Activated naive CD8-positive, alpha-beta T cell treated with anti-CD3 and anti-CD28 coated beads for 36 hours (primary cell): Measurements from ENCODE around the gene PDCD6IP. TPM values are rescaled to one million over a fixed set of nuclear protein-coding genes. Genes with fewer than 3 reads are reported as not detected.
"Not testable (repeated sequence)": the region's sequence is repeated elsewhere in the genome, so short reads cannot be mapped to it uniquely, and the experiment has no call there.

Source experiments
- DNase-seq: peaks from one replicate; pipeline ENCODE4 v3.0.0; 2021
- H3K27ac Mint-ChIP-seq: one replicate; pipeline ENCODE4 v1.8.0; 2022; ENCODE audit warnings: mild to moderate bottlenecking, moderate library complexity, mixed read lengths
- H3K27me3 Mint-ChIP-seq: one replicate; pipeline ENCODE4 v1.8.0; 2022; ENCODE audit warnings: mild to moderate bottlenecking, mixed read lengths
- H3K36me3 Mint-ChIP-seq: one replicate; pipeline ENCODE4 v1.8.0; 2021; ENCODE audit warnings: mild to moderate bottlenecking, mixed read lengths
- H3K4me1 Mint-ChIP-seq: one replicate; pipeline ENCODE4 v1.8.0; 2021; ENCODE audit warnings: mixed read lengths
- H3K4me3 Mint-ChIP-seq: one replicate; pipeline ENCODE4 v1.8.0; 2022; ENCODE audit warnings: mild to moderate bottlenecking, moderate library complexity, mixed read lengths
- H3K9me3 Mint-ChIP-seq: one replicate; pipeline ENCODE4 v1.8.0; 2022; ENCODE audit warnings: mixed read lengths
- total RNA-seq, 2 experiments: library from RNA; stranded (reverse); gene quantifications; one replicate each; pipeline ENCODE4 v1.2.3, GENCODE V29; 2021

PDCD6IP gene
- total RNA-seq, 2 experiments from 2014 or later: 140 to 147 TPM

GRCh38 chr3:33821989-33822388, 23.6 kb downstream of the PDCD6IP start:
- DNase-seq: no peak
- Mint-ChIP-seq H3K27ac (no peak overlapping the region), H3K27me3 (no peaks in the 10 kb centered on the region)

GRCh38 chr3:33823821-33824220, 25.4 kb downstream of the PDCD6IP start:
- H3K36me3 Mint-ChIP-seq: peaks cover 32% of the 10 kb centered on the region

More at GRCh38 chr3:33821989-33822388, 23.6 kb downstream of the PDCD6IP start:
- Mint-ChIP-seq H3K4me3 (no peak overlapping the region), H3K4me1 (peaks cover 7% of the 10 kb centered on the region), H3K9me3 (no peaks in the 10 kb centered on the region), H3K36me3 (peaks cover 23% of the 10 kb centered on the region)

GRCh38 chr3:33825111-33825510, 26.7 kb downstream of the PDCD6IP start:
- no peak overlapping the region for H3K4me3 Mint-ChIP-seq
- no peak for DNase-seq
- H3K4me1 Mint-ChIP-seq: peaks cover 7% of the 10 kb centered on the region
- no peaks in the 10 kb centered on the region for H3K27me3 Mint-ChIP-seq
- peaks cover 23% of the 10 kb centered on the region for H3K36me3 Mint-ChIP-seq
- H3K27ac Mint-ChIP-seq: no peak overlapping the region
- no peaks in the 10 kb centered on the region for H3K9me3 Mint-ChIP-seq

More at GRCh38 chr3:33823821-33824220, 25.4 kb downstream of the PDCD6IP start:
- Mint-ChIP-seq H3K4me1 (peaks cover 7% of the 10 kb centered on the region), H3K27me3 (no peaks in the 10 kb centered on the region), H3K4me3 (no peak overlapping the region), H3K27ac (no peak overlapping the region), H3K9me3 (no peaks in the 10 kb centered on the region)
- no peak for DNase-seq

- Mint-ChIP-seq H3K36me3 (peaks cover 31% of the 10 kb centered on the region), H3K4me1 (peaks cover 16% of the 10 kb centered on the region), H3K4me3 (no peak overlapping the region), H3K27me3 (no peaks in the 10 kb centered on the region), H3K9me3 (no peaks in the 10 kb centered on the region), H3K27ac (no peak overlapping the region)
- DNase-seq: no peak
Observed at GRCh38 chr3:33826206-33826605, 27.8 kb downstream of the PDCD6IP start.

- Mint-ChIP-seq H3K4me1 (peaks cover 18% of the 10 kb centered on the region), H3K27me3 (no peaks in the 10 kb centered on the region), H3K4me3 (no peak overlapping the region), H3K27ac (no peak overlapping the region), H3K36me3 (peaks cover 28% of the 10 kb centered on the region), H3K9me3 (no peaks in the 10 kb centered on the region)
- DNase-seq: no peak
Observed at GRCh38 chr3:33826688-33827087, 28.3 kb downstream of the PDCD6IP start.

- Mint-ChIP-seq H3K36me3 (peaks cover 36% of the 10 kb centered on the region), H3K4me3 (no peak overlapping the region)
- DNase-seq: no peak
Observed at GRCh38 chr3:33829720-33830119, 31.3 kb downstream of the PDCD6IP start.

GRCh38 chr3:33831053-33831452, 32.6 kb downstream of the PDCD6IP start:
- H3K36me3 Mint-ChIP-seq: peaks cover 42% of the 10 kb centered on the region
- H3K4me3 Mint-ChIP-seq: no peak overlapping the region
- peak overlapping the region; percentile 13 for H3K27ac Mint-ChIP-seq

More at GRCh38 chr3:33829720-33830119, 31.3 kb downstream of the PDCD6IP start:
- no peak overlapping the region for H3K27ac Mint-ChIP-seq
- peaks cover 31% of the 10 kb centered on the region for H3K4me1 Mint-ChIP-seq
- no peaks in the 10 kb centered on the region for H3K9me3 Mint-ChIP-seq
- H3K27me3 Mint-ChIP-seq: no peaks in the 10 kb centered on the region

GRCh38 chr3:33833408-33834095, 35.1 kb downstream of the PDCD6IP start:
- Mint-ChIP-seq H3K36me3 (peaks cover 36% of the 10 kb centered on the region), H3K27ac (no peak overlapping the region), H3K9me3 (no peaks in the 10 kb centered on the region), H3K4me1 (peaks cover 24% of the 10 kb centered on the region), H3K27me3 (no peaks in the 10 kb centered on the region), H3K4me3 (no peak overlapping the region)
- no peak for DNase-seq

More at GRCh38 chr3:33831053-33831452, 32.6 kb downstream of the PDCD6IP start:
- DNase-seq: no peak
- H3K27me3 Mint-ChIP-seq: no peaks in the 10 kb centered on the region
- no peaks in the 10 kb centered on the region for H3K9me3 Mint-ChIP-seq
- H3K4me1 Mint-ChIP-seq: peaks cover 26% of the 10 kb centered on the region

- Mint-ChIP-seq H3K36me3 (peaks cover 32% of the 10 kb centered on the region), H3K9me3 (no peaks in the 10 kb centered on the region), H3K27me3 (no peaks in the 10 kb centered on the region), H3K27ac (no peak overlapping the region), H3K4me1 (peaks cover 24% of the 10 kb centered on the region), H3K4me3 (no peak overlapping the region)
- DNase-seq: no peak
Observed at GRCh38 chr3:33834096-33834453, 35.6 kb downstream of the PDCD6IP start.

GRCh38 chr3:33837182-33837581, 38.8 kb downstream of the PDCD6IP start:
- Mint-ChIP-seq H3K36me3 (peaks cover 23% of the 10 kb centered on the region), H3K4me1 (peaks cover 16% of the 10 kb centered on the region)
- H3K27ac Mint-ChIP-seq, H3K27me3 Mint-ChIP-seq, H3K9me3 Mint-ChIP-seq, H3K4me3 Mint-ChIP-seq, DNase-seq: not testable (repeated sequence)

- Mint-ChIP-seq H3K36me3 (peaks cover 16% of the 10 kb centered on the region), H3K4me1 (peaks cover 4% of the 10 kb centered on the region), H3K27me3 (no peaks in the 10 kb centered on the region), H3K9me3 (no peaks in the 10 kb centered on the region), H3K27ac (no peak overlapping the region), H3K4me3 (no peak overlapping the region)
- DNase-seq: no peak
Observed at GRCh38 chr3:33839283-33839682, 40.9 kb downstream of the PDCD6IP start.

- H3K9me3 Mint-ChIP-seq: no peaks in the 10 kb centered on the region
- no peaks in the 10 kb centered on the region for H3K27me3 Mint-ChIP-seq
- peaks cover 12% of the 10 kb centered on the region for H3K36me3 Mint-ChIP-seq
- peaks cover 2% of the 10 kb centered on the region for H3K4me1 Mint-ChIP-seq
- H3K4me3 Mint-ChIP-seq: no peak overlapping the region
- no peak for DNase-seq
- H3K27ac Mint-ChIP-seq: no peak overlapping the region
Observed at GRCh38 chr3:33840179-33840578, 41.7 kb downstream of the PDCD6IP start.

GRCh38 chr3:33848624-33849347, 50.4 kb downstream of the PDCD6IP start:
- Mint-ChIP-seq H3K36me3 (peaks cover 36% of the 10 kb centered on the region), H3K4me1 (peaks cover 49% of the 10 kb centered on the region), H3K27ac (peak overlapping the region; percentile 59), H3K4me3 (peak overlapping the region; percentile 33), H3K27me3 (no peaks in the 10 kb centered on the region), H3K9me3 (no peaks in the 10 kb centered on the region)
- no peak for DNase-seq

- H3K4me1 Mint-ChIP-seq: peaks cover 63% of the 10 kb centered on the region
- not testable (repeated sequence) for H3K4me3 Mint-ChIP-seq, H3K27me3 Mint-ChIP-seq, H3K27ac Mint-ChIP-seq, DNase-seq, H3K9me3 Mint-ChIP-seq
- peaks cover 47% of the 10 kb centered on the region for H3K36me3 Mint-ChIP-seq
Observed at GRCh38 chr3:33850599-33850998, 52.2 kb downstream of the PDCD6IP start.

- not testable (repeated sequence) for H3K4me3 Mint-ChIP-seq, DNase-seq, H3K27me3 Mint-ChIP-seq, H3K9me3 Mint-ChIP-seq
- Mint-ChIP-seq H3K4me1 (peaks cover 32% of the 10 kb centered on the region), H3K27ac (peak overlapping the region; percentile 80), H3K36me3 (peaks cover 36% of the 10 kb centered on the region)
Observed at GRCh38 chr3:33855407-33855806, 57.0 kb downstream of the PDCD6IP start.
